ACHN (cell line): ENCODE measurements around the gene PTPRM.

Source experiments
- DNase-seq: peaks from one replicate; pipeline ENCODE4 v3.0.0-alpha.2; 2015
- in situ Hi-C: cut with HindIII; loops from 2 replicates; pipeline ENCODE4 v1.10.0; 2017; ENCODE audit warnings: low sequenced_read_pairs, low pct_ligation_motif_present, low pct_unique_long_range_greater_than_20kb

Gene PTPRM

GRCh38 chr18:7807936-7808453 lies 240.9 kb downstream of the PTPRM start:
- in situ Hi-C loops: no loop called here
- no peak for DNase-seq

DNA sequence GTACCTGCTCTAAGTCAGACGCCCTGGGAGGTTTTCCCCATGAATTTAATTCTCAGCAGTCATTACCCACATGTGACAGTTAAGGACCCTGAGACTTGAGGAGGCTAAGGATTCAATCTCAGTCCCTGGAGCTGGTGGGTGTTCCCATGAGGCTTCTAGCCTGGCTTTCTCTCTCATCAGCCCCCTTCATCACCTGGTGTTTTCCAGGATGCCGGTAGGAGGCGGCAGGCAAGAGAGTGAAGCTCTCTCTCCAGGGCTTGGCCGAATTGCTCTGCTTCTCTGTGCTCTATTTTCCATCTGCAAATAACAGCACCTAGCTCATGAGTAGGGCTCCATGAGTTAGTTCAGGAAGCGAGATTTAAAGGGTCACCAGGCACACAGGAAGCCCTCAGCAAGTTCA lies 241.9 kb downstream of the PTPRM start:
- no peak for DNase-seq
- in situ Hi-C loops: no loop called here

- DNase-seq: no peak
- in situ Hi-C loops: no loop called here
These were observed 242.3 kb downstream of the PTPRM start for GRCh38 chr18:7809455-7809854.

GRCh38 chr18:7809978-7810377 lies 242.9 kb downstream of the PTPRM start:
- in situ Hi-C loops: no loop called here

GRCh38 chr18:7812431-7813063 lies 245.4 kb downstream of the PTPRM start:
- in situ Hi-C loops: no loop called here
- peak; percentile 68 for DNase-seq

More at GRCh38 chr18:7809978-7810377, 242.9 kb downstream of the PTPRM start:
- no peak for DNase-seq

- DNase-seq: no peak
- in situ Hi-C loops: no loop called here
These were observed 246.0 kb downstream of the PTPRM start for GRCh38 chr18:7813131-7813530.

- in situ Hi-C loops: no loop called here
- DNase-seq: no peak
These were observed 247.7 kb downstream of the PTPRM start for GRCh38 chr18:7814754-7815315.

GRCh38 chr18:7815787-7816186 lies 248.7 kb downstream of the PTPRM start:
- in situ Hi-C loops: no loop called here
- no peak for DNase-seq

GRCh38 chr18:7817575-7818230 lies 250.6 kb downstream of the PTPRM start:
- in situ Hi-C loops: no loop called here

GRCh38 chr18:7821784-7822183 lies 254.7 kb downstream of the PTPRM start:
- in situ Hi-C loops: no loop called here
- DNase-seq: no peak

More at GRCh38 chr18:7817575-7818230, 250.6 kb downstream of the PTPRM start:
- DNase-seq: no peak

- in situ Hi-C loops: no loop called here
- DNase-seq: no peak
These were observed 255.6 kb downstream of the PTPRM start for GRCh38 chr18:7822435-7823331.

GRCh38 chr18:7824970-7825369 lies 257.9 kb downstream of the PTPRM start:
- no peak for DNase-seq
- in situ Hi-C loops: no loop called here

DNA sequence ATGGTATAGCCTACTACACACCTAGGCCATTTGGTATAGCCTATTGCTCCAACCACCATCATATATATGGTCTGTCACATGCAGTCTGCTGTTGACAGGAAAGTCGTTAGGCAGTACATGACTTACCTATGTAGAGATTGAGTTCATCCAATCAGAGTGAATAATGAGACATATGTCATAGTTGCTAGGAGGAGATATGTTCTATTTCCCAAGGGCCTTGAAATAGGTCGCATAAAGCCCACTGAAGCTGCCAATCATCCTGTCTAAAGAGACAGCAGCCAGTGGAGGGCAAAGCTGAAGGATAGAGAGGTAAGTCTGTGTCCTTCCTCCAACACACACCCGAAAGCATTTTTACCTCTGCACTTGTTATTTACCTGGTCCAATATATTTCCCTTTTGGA lies 263.4 kb downstream of the PTPRM start:
- in situ Hi-C loops: no loop called here
- peak; percentile 47 for DNase-seq

GRCh38 chr18:7839548-7839947 lies 272.4 kb downstream of the PTPRM start:
- no peak for DNase-seq
- in situ Hi-C loops: no loop called here

GRCh38 chr18:7840411-7840810 lies 273.3 kb downstream of the PTPRM start:
- no peak for DNase-seq
- in situ Hi-C loops: no loop called here

DNA sequence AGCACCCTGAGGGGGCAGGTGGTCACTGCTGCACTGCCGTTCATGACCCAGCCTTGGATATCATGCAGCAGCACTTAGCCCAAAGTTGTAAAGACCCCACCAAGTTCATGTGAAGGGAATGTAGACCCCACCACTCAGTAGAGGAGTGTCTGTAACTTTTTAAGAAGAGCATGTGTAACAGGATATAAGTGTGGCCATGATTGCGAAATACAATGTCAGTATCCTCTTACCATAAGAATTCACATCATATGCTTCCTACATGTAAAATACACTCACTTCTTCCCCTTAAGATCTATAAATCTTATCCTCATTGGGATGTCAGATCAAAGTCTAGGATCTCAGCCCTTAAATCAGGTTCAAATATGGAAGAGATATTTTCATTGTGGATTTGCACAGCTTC lies 276.9 kb downstream of the PTPRM start:
- in situ Hi-C loops: no loop called here
- no peak for DNase-seq

- in situ Hi-C loops: no loop called here
- no peak for DNase-seq
These were observed 277.3 kb downstream of the PTPRM start for GRCh38 chr18:7844418-7844817.

GRCh38 chr18:7846335-7846734 lies 279.2 kb downstream of the PTPRM start:
- in situ Hi-C loops: no loop called here

More at GRCh38 chr18:7846335-7846734, 279.2 kb downstream of the PTPRM start:
- no peak for DNase-seq
